SK-N-SH (cell line): ENCODE data around the gene VIPR2. TPM values are rescaled to one million over a fixed set of nuclear protein-coding genes. Genes with fewer than 3 reads are reported as not detected.

Experiments used
- CTCF ChIA-PET: fragments of 300-600, 350-600 bp; formaldehyde crosslinking; extraction: SDS; loops from one replicate; lab custom pipeline; 2021; lab: Yijun Ruan, JAX
- POLR2A ChIA-PET: fragments of 350-600 bp; sonication (Branson Sonifier 250); formaldehyde crosslinking; extraction: SDS; loops from one replicate; lab custom pipeline; 2020; ENCODE audit warnings: antibody characterized with exemption, inconsistent platforms; lab: Yijun Ruan, JAX
- DNase-seq: peaks from one replicate; pipeline ENCODE4 v3.0.0; 2012
- H2AFZ ChIP-seq: fragments of 200-600 bp; sonication (generic); 2 replicates; pipeline ENCODE4 v1.8.1; 2016; ENCODE audit warnings: antibody characterized with exemption, mild to moderate bottlenecking, low read depth
- H3F3A ChIP-seq: fragments of 200-600 bp; sonication (generic); replicated peaks from 2 replicates; pipeline ENCODE3; 2016; ENCODE audit warnings: antibody characterized with exemption, mild to moderate bottlenecking; ENCODE audit not compliant: insufficient read depth
- H3K27ac ChIP-seq, 2 experiments: fragments of 200-500 bp in 1 of 2; fragments of 200-600 bp in 1 of 2; sonication (Bioruptor generic) in 1 of 2; sonication (generic), shearing (Covaris generic) in 1 of 2; 2 replicates each; pipeline versions ENCODE4 v1.5.1 to v1.6.1; 2014 to 2016; ENCODE audit warnings: low read depth in 2 of 2, inconsistent platforms in 1 of 2, low read length in 1 of 2, mild to moderate bottlenecking in 1 of 2, mixed read lengths in 1 of 2
- H3K27me3 ChIP-seq: fragments of 200-600 bp; sonication (generic), shearing (Covaris generic); 2 replicates; pipeline ENCODE4 v1.6.1; 2016; ENCODE audit warnings: mixed run types; ENCODE audit not compliant: insufficient read depth
- H3K36me3 ChIP-seq, 2 experiments: fragments of 200-500 bp in 1 of 2; fragments of 200-600 bp in 1 of 2; sonication (Bioruptor generic) in 1 of 2; sonication (generic) in 1 of 2; replicated peaks in 1 of 2; 2 replicates each; pipeline versions ENCODE3 to v1.5.1; 2014 to 2016; ENCODE audit warnings: low read length in 1 of 2, mild to moderate bottlenecking in 1 of 2; ENCODE audit not compliant: insufficient read depth in 2 of 2, control insufficient read depth in 1 of 2
- H3K4me1 ChIP-seq, 2 experiments: fragments of 200-500 bp in 1 of 2; fragments of 200-600 bp in 1 of 2; sonication (Bioruptor generic) in 1 of 2; sonication (generic), shearing (Covaris generic) in 1 of 2; 2 replicates each; pipeline versions ENCODE4 v1.5.1 to v1.6.1; 2014 to 2016; ENCODE audit warnings: low read depth in 1 of 2, low read length in 1 of 2, mixed run types in 1 of 2; ENCODE audit not compliant: insufficient read depth in 2 of 2, control insufficient read depth in 1 of 2
- H3K4me2 ChIP-seq: fragments of 200-600 bp; sonication (generic), shearing (Covaris generic); 2 replicates; pipeline ENCODE4 v1.6.1; 2017; ENCODE audit warnings: mixed run types
- H3K4me3 ChIP-seq, 2 experiments: fragments of 200-500 bp in 1 of 2; fragments of 200-600 bp in 1 of 2; sonication (Bioruptor generic) in 1 of 2; sonication (generic), shearing (Covaris generic) in 1 of 2; 2 replicates each; pipeline versions ENCODE4 v1.5.1 to v1.8.1; 2014 to 2016; ENCODE audit warnings: low read depth in 2 of 2, inconsistent platforms in 1 of 2, low read length in 1 of 2, mild to moderate bottlenecking in 1 of 2, mixed read lengths in 1 of 2, moderate library complexity in 1 of 2
- H3K79me2 ChIP-seq: fragments of 200-600 bp; sonication (generic); 2 replicates; pipeline ENCODE4 v1.8.1; 2017; ENCODE audit warnings: mild to moderate bottlenecking; ENCODE audit not compliant: insufficient read depth
- H3K9ac ChIP-seq: fragments of 200-600 bp; sonication (generic); 2 replicates; pipeline ENCODE4 v1.6.1; 2017; ENCODE audit warnings: mixed run types
- H3K9me2 ChIP-seq: fragments of 200-600 bp; sonication (generic); 2 replicates; pipeline ENCODE4 v1.6.1; 2017; ENCODE audit warnings: mixed run types
- H3K9me3 ChIP-seq: fragments of 200-600 bp; sonication (generic); 2 replicates; pipeline ENCODE4 v1.6.1; 2017; ENCODE audit warnings: mixed run types, mild to moderate bottlenecking, moderate library complexity
- H4K20me1 ChIP-seq: fragments of 200-600 bp; sonication (generic); 2 replicates; pipeline ENCODE4 v1.6.1; 2017; ENCODE audit warnings: mild to moderate bottlenecking, mixed run types; ENCODE audit not compliant: insufficient read depth
- EP300 ChIP-seq, 2 experiments: IDR thresholded peaks; 2 replicates each; pipeline versions ENCODE4 v1.4.0 to v1.6.1; 2012; ENCODE audit warnings: borderline replicate concordance in 1 of 2, low read depth in 1 of 2, low read length in 1 of 2
- FOSL2 ChIP-seq: IDR thresholded peaks from 2 replicates; pipeline ENCODE4 v1.4.0; 2012; ENCODE audit warnings: low read depth, mild to moderate bottlenecking, moderate library complexity, borderline replicate concordance
- GABPA ChIP-seq: IDR thresholded peaks from 2 replicates; pipeline ENCODE4 v1.4.0; 2012; ENCODE audit warnings: low read depth, mild to moderate bottlenecking
- IRF3 ChIP-seq: fragments of 150-350 bp; IDR thresholded peaks from 2 replicates; pipeline ENCODE4 v1.6.1; 2016; ENCODE audit warnings: mild to moderate bottlenecking, low read depth, low read length
- MXI1 ChIP-seq: IDR thresholded peaks from 2 replicates; pipeline ENCODE4 v1.6.1; 2012; ENCODE audit warnings: mild to moderate bottlenecking, low read depth, low read length, improper control_type of control experiment
- NRF1 ChIP-seq: IDR thresholded peaks from 2 replicates; pipeline ENCODE4 v1.6.1; 2012; ENCODE audit warnings: low read depth, mild to moderate bottlenecking, low read length
- RAD21 ChIP-seq: IDR thresholded peaks from 2 replicates; pipeline ENCODE4 v1.6.1; 2012; ENCODE audit warnings: mild to moderate bottlenecking, low read length
- REST ChIP-seq: IDR thresholded peaks from 2 replicates; pipeline ENCODE4 v1.6.1; 2012; ENCODE audit warnings: mild to moderate bottlenecking, low read depth, low read length, moderate library complexity
- RFX5 ChIP-seq: IDR thresholded peaks from 2 replicates; pipeline ENCODE4 v1.6.1; 2012; ENCODE audit warnings: mild to moderate bottlenecking, improper control_type of control experiment, low read length
- SIN3A ChIP-seq: IDR thresholded peaks from 2 replicates; pipeline ENCODE4 v1.6.1; 2012; ENCODE audit warnings: low read depth, mild to moderate bottlenecking, low read length, moderate library complexity, borderline replicate concordance
- SMC3 ChIP-seq: IDR thresholded peaks from 2 replicates; pipeline ENCODE4 v1.6.1; 2012; ENCODE audit warnings: low read depth, low read length, improper control_type of control experiment
- TCF12 ChIP-seq: IDR thresholded peaks from 2 replicates; pipeline ENCODE4 v1.4.0; 2012
- USF1 ChIP-seq: IDR thresholded peaks from 2 replicates; pipeline ENCODE4 v1.4.0; 2012; ENCODE audit warnings: low read depth, borderline replicate concordance
- WGBS: methylation state at CpG from one replicate; pipeline ENCODE4 v1.1.6; 2017; ENCODE audit warnings: low lambda C conversion rate; 5-methylcytosine and 5-hydroxymethylcytosine counted together
- polyA plus RNA-seq, 3 experiments: library from polyadenylated mRNA; depleted of rRNA; stranded (reverse); fragments of >200 nt; gene quantifications; 2 replicates each; pipeline ENCODE4 v1.2.3, GENCODE V29; 2012

The VIPR2 gene
- polyA plus RNA-seq, 1 of the 3 experiments (the other 2 are of a cell fraction), result not detected

- TF ChIP-seq TCF12 (no peak), SMC3 (no peak; the same call in 1 of the 2 replicates)
- TF ChIP-seq, all 33 proteins: peak for 6
Measured at GRCh38 chr7:159030490-159031134, 114.1 kb downstream of the VIPR2 start (continued).

GRCh38 chr7:159028508-159029401 lies 115.9 kb downstream of the VIPR2 start:
- Histone ChIP-seq H3K79me2 (no peaks in the 10 kb centered on the region), H3K36me3 (no peaks in the 10 kb centered on the region), H3K4me1 (peaks cover 0 to 11% of the 10 kb centered on the region in 2 experiments; a peak in 1 of 4 replicates), H3K27ac (no peak overlapping the region), H3F3A (no peaks in the 10 kb centered on the region), H3K4me3 (no peak overlapping the region), H3K9me3 (no peaks in the 10 kb centered on the region), H3K9ac (no peak overlapping the region), H3K4me2 (no peak overlapping the region), H3K27me3 (no peaks in the 10 kb centered on the region), H4K20me1 (no peaks in the 10 kb centered on the region), H3K9me2 (no peaks in the 10 kb centered on the region), H2AFZ (no peak overlapping the region)
- ChIA-PET CTCF (interaction anchor here (0.9 to 2.9 kb wide), 6 partner anchors 9 to 51 kb away, joined by 3 to 12 read pairs (median 4); no protein-coding TSS in a partner anchor), POLR2A (no interaction called here)
- TF ChIP-seq IRF3, result no peak
- TF ChIP-seq FOSL2, result no peak
- TF ChIP-seq SIN3A, result no peak
- no peak for TF ChIP-seq MXI1
- TF ChIP-seq NRF1, result no peak
- TF ChIP-seq REST, result no peak
- no peak for TF ChIP-seq TCF12
- no peak for TF ChIP-seq RAD21
- no peak for TF ChIP-seq RFX5
- TF ChIP-seq GABPA, result no peak
- TF ChIP-seq USF1, result no peak
- no peak for TF ChIP-seq EP300 (IDR thresholded peaks at IDR 0.05; ENCODE audit: borderline replicate concordance in 1 of 2, low read depth in 1 of 2, low read length in 1 of 2)
- DNase-seq, result no peak
- 64% methylated on average over 25 of the region's 26 CpGs for WGBS
